Ascending aorta (tissue), 2 donors: ENCODE measurements around the gene PRCD. TPM values are rescaled to one million over a fixed set of nuclear protein-coding genes. Genes with fewer than 3 reads are reported as not detected.

ENCODE experiments used
- DNase-seq, 2 donors: peaks; one replicate each; pipeline ENCODE4 v3.0.0-alpha.2; 2019; ENCODE audit warnings: low spot score in 2 of 2
- H3K27ac ChIP-seq, 2 donors: fragments of 200-600 bp; sonication (generic); one replicate each; pipeline ENCODE4 v1.5.1; 2016 to 2017; ENCODE audit warnings: mild to moderate bottlenecking in 1 of 2
- H3K27me3 ChIP-seq: fragments of 200-600 bp; sonication (generic); one replicate; pipeline ENCODE4 v1.5.1; 2017
- H3K36me3 ChIP-seq, 2 donors: fragments of 200-600 bp; sonication (generic); one replicate each; pipeline ENCODE4 v1.5.1; 2016
- H3K4me1 ChIP-seq, 2 donors: fragments of 200-600 bp; sonication (generic); one replicate each; pipeline ENCODE4 v1.5.1; 2016 to 2017; ENCODE audit warnings: mild to moderate bottlenecking in 1 of 2
- H3K4me3 ChIP-seq, 2 donors: fragments of 200-600 bp; sonication (generic); one replicate each; pipeline ENCODE4 v1.5.1; 2016 to 2017; ENCODE audit warnings: mild to moderate bottlenecking in 1 of 2
- H3K9me3 ChIP-seq, 2 donors: fragments of 200-600 bp; sonication (generic); one replicate each; pipeline ENCODE4 v1.5.1; 2016
- intact Hi-C: fragments of 100-400 bp; cut with DNase I; formaldehyde crosslinking; loops from one replicate; pipeline ENCODE4 v1.15.1; 2023
- total RNA-seq: library from RNA; depleted of rRNA; stranded (reverse); fragments of >200 nt; gene quantifications from one replicate; pipeline ENCODE4 v1.1.0, GENCODE V29; 2016
- TF ChIP-seq, protein P1 (sequence below), 3 experiments: fragments of 200-600 bp in 2 of 3; fragments of 450-650 bp in 1 of 3; sonication (generic) in 2 of 3; IDR thresholded peaks; one replicate each; pipeline ENCODE4 v1.5.1; 2016 to 2019; ENCODE audit warnings: antibody characterized with exemption in 3 of 3, mild to moderate bottlenecking in 1 of 3, moderate library complexity in 1 of 3

The PRCD gene
- total RNA-seq, 1 donor from 2014 or later = 0.43 TPM

DNA sequence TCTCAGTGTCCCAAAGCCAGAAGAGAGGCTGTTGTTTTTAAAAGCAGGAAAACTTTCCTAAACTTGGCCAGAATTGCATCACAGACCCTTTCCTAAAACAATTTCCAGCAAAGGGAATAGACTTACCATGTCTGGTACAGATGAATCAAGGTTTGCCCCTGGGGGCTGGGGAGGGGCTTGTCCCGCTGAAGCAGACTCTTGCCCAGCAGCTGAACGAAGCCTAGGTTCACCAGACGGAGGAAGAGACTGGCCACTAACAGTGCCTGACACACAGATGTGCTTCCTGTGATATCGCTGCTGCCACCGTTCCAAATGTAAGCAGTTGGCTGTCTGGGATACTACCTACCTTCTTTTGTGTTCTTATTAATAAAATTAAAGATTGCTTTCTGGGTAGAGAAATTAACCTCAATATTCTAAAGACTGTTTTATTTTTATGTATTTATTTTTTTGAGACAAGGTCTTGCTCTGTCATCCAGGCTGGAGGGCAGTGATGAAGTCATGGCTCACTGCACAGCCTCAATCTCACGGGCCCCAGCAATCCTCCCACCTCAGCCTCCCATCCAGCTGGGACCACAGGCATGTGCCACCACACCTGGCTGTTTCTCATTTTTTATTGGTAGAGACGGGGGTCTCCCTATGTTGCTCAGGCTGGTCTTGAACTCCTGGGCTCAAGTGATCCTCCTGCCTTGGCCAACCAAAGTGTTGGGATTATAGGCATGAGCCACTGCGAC, 13.5 kb downstream of the PRCD start:
- H3K36me3 ChIP-seq = no peaks in the 10 kb centered on the region
- H3K27ac ChIP-seq = no peak overlapping the region
- H3K4me3 ChIP-seq = no peak overlapping the region
- TF ChIP-seq, protein P1, sequence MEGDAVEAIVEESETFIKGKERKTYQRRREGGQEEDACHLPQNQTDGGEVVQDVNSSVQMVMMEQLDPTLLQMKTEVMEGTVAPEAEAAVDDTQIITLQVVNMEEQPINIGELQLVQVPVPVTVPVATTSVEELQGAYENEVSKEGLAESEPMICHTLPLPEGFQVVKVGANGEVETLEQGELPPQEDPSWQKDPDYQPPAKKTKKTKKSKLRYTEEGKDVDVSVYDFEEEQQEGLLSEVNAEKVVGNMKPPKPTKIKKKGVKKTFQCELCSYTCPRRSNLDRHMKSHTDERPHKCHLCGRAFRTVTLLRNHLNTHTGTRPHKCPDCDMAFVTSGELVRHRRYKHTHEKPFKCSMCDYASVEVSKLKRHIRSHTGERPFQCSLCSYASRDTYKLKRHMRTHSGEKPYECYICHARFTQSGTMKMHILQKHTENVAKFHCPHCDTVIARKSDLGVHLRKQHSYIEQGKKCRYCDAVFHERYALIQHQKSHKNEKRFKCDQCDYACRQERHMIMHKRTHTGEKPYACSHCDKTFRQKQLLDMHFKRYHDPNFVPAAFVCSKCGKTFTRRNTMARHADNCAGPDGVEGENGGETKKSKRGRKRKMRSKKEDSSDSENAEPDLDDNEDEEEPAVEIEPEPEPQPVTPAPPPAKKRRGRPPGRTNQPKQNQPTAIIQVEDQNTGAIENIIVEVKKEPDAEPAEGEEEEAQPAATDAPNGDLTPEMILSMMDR (IDR thresholded peaks at IDR 0.05) = no peak
- H3K4me1 ChIP-seq = peaks cover 0 to 4% of the 10 kb centered on the region in 2 donors
- no peaks in the 10 kb centered on the region for H3K9me3 ChIP-seq
- no peaks in the 10 kb centered on the region for H3K27me3 ChIP-seq
- no peak for DNase-seq
- intact Hi-C loops = loop anchor here (10.0 kb wide), 1 partner anchor 161 kb away; the partner anchor contains the start of gene MXRA7

DNA sequence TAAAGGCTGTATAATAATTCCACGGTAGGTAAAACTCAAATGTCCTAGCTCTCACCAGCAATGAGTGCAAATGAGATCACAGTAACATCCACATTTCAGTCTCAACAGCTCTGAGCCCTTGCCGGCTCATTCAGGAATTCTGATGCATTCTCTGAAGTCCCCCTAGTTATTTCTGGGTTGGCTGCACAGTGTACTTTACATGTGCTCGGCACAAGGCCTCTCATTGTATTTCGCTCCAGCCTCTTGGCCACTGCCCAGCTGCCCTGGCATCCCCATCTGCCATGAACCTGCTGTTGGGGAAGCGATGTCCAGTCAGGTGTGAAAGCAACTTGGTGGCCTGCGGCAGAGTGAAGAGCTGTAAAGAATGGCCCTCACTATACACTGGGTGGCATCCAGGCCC, 14.3 kb downstream of the PRCD start:
- Histone ChIP-seq H3K4me1 (peaks cover 0 to 11% of the 10 kb centered on the region in 2 donors), H3K27ac (no peak overlapping the region), H3K4me3 (no peak overlapping the region), H3K36me3 (no peaks in the 10 kb centered on the region), H3K27me3 (no peaks in the 10 kb centered on the region), H3K9me3 (no peaks in the 10 kb centered on the region)
- no peak for DNase-seq
- TF ChIP-seq, protein P1 (IDR thresholded peaks at IDR 0.05) = no peak
- intact Hi-C loops = loop anchor here (10.0 kb wide), 1 partner anchor 161 kb away; the partner anchor contains the start of gene MXRA7

DNA sequence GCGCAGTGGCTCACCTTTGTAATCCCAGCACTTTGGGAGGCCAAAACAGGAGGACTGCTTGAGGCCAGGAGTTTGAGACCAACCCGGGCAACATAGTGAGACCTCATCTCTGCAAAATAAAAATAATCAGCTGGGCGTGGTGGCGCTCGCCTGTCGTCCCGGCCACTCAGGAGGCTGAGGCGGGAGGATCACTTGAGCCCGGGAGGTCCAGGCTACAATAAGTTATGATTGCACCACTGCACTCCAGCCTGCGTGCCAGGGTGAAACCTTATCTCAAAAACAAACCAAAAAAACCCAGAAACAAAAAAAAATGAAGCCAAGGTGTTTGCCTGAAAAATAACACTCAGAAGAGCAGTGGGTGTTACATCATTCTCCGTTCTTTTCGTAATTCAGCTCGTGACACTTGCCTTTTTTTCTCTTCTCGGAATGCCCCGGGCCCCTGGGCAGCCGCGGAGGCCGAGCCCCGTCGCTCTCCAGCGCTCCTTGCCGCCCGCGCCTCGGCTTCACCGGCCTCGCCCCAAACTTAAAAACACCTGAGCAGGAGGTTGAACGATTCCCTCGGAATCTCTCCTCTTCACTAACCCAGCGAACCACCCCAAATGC, 17.0 kb downstream of the PRCD start:
- Histone ChIP-seq H3K27me3 (no peaks in the 10 kb centered on the region), H3K4me1 (peaks cover 4 to 21% of the 10 kb centered on the region in 2 donors), H3K9me3 (no peaks in the 10 kb centered on the region), H3K27ac (peak overlapping the region; percentile 82), H3K36me3 (peaks cover 6 to 9% of the 10 kb centered on the region in 2 donors), H3K4me3 (peak overlapping the region; percentile 50 to 84)
- DNase-seq = no peak
- intact Hi-C loops = loop anchor here (1.0 to 10.0 kb wide), 4 partner anchors 16 to 180 kb away; partner anchors contain the start of genes MFSD11, MXRA7, PRCD and SRSF2
- TF ChIP-seq, protein P1 (IDR thresholded peaks at IDR 0.05) = no peak

DNA sequence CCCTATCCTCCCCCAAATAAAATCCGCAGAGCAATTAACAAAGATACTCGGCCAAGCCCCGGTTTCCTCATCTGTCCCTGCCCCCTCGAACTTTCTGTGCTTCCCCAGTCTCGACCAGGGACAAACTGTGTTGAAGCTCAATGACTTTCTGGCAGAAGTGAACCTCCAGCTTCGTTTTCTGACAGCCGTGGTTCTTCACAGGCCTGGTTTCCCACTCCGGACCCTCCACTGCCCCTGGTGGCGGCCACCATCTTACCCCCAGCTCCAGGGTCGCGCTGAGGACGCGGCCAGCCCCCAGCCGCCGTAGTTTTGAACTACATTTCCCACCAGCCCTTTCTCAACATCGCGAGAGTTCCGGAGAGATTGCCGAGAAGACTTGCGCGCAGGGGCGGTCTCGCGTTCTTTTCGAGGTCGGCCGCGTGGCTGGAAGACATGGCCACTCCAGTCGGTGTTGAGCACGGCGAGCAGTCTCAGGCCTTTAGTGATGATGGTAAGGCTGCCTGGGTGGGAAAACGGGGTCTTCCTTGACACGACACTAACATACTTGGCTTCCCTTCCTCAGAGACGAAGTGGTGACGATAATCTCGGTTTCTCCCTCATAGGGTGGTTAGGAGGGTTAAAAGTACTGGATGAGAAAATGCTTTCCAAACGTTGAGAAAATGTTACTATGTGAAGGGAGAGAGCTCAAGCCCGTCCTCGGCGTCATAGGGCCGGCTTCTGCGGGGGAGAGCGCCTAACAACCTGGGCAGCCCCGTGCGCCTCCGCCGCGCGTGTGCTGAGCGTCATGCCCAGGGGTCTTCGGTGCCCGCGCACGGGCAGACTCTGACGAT, 17.7 kb downstream of the PRCD start:
- no peaks in the 10 kb centered on the region for H3K27me3 ChIP-seq
- H3K9me3 ChIP-seq = no peaks in the 10 kb centered on the region
- peaks cover 8 to 12% of the 10 kb centered on the region in 2 donors for H3K36me3 ChIP-seq
- TF ChIP-seq, protein P1 (IDR thresholded peaks at IDR 0.05) = peak; percentile 67 to 76 (median 68)
- peaks cover 4 to 21% of the 10 kb centered on the region in 2 donors for H3K4me1 ChIP-seq
- peak overlapping the region; percentile 82 for H3K27ac ChIP-seq
- intact Hi-C loops = loop anchor here (1.0 to 10.0 kb wide), 5 partner anchors 17 to 180 kb away; partner anchors contain the start of genes MFSD11, MXRA7, PRCD and SRSF2
- DNase-seq = peak; percentile 73 to 98
- H3K4me3 ChIP-seq = peak overlapping the region; percentile 50 to 84
